ENCODE measurements around the gene SPTLC3. TPM values are rescaled to one million over a fixed set of nuclear protein-coding genes. Genes with fewer than 3 reads are reported as not detected.

The SPTLC3 gene
- total and polyA plus RNA-seq, 2 of the 13 experiments (the other 11 are each of a cell fraction or from before 2014, with no cell fraction given): 20.5 to 95.6 TPM

DNA sequence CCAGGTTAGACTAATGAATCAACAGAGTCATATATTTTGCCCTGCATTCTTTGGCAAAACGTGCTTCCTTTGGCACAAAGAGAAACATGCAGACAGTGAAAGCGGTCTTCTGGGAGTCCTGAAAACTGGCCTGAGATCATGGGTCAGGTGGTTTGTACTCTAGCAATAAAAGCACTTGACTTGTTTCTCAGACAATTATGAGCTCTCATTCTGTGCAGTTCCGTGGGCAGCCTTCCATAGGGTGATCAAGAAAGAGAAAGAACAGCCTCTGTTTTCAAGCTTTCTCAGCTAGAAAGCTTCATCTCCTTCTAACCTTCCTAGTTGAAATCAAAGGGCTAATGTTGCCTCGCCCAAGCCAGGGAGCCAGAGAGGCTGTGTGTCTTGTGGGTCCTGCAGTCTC, 149.6 kb downstream of the SPTLC3 start:
- DNase-seq (ENCODE audit: low spot score) (no peak), ATAC-seq (no peak)
- H3K27ac ChIP-seq (ENCODE audit: extremely low read length, insufficient read depth, low read length): no peak overlapping the region

GRCh38 chr20:13159889-13160288, 151.1 kb downstream of the SPTLC3 start:
- intact Hi-C loops (cut with micrococcal nuclease; ENCODE audit: unreplicated experiment): no loop called here
- no peaks in the 10 kb centered on the region for H4K20me1 ChIP-seq (ENCODE audit: insufficient read depth, low read length)
- no peak overlapping the region for H3K9ac ChIP-seq (ENCODE audit: insufficient read depth, low read depth, low read length)
- BruUV-seq (replicated peaks): no TSS peak
- no peak for FAIRE-seq
- ChIA-PET POLR2A (no interaction called here), CTCF (ENCODE audit: low intra/inter-chr PET ratio, low total read pairs) (no interaction called here)
- in situ Hi-C loops (cut with HindIII; ENCODE audit: extremely low pct_ligation_motif_present, low pct_unique_long_range_greater_than_20kb): no loop called here
- no peaks in the 10 kb centered on the region for H3K27me3 ChIP-seq (ENCODE audit: control insufficient read depth in 1 of 2, insufficient read depth in 2 of 2, low read length in 2 of 2)
- no peak overlapping the region for H3K4me2 ChIP-seq (ENCODE audit: low read depth, low read length)
- H3K9me3 ChIP-seq (ENCODE audit: low read length): no peaks in the 10 kb centered on the region
- H3K79me2 ChIP-seq (ENCODE audit: insufficient read depth, low read length): no peaks in the 10 kb centered on the region
- no peak overlapping the region for H2AFZ ChIP-seq (ENCODE audit: low read length)
- H3K4me1 ChIP-seq (ENCODE audit: insufficient read depth, low read length): no peaks in the 10 kb centered on the region
- no peak for DNase-seq (ENCODE audit: low spot score)
- H3K4me3 ChIP-seq (replicated peaks in 1 of 3; ENCODE audit: insufficient read depth in 1 of 3, low read depth in 2 of 3, low read length in 3 of 3): no peak overlapping the region
- WGBS (ENCODE audit: low lambda C conversion rate): 89% methylated on average over 9 of the region's 9 CpGs
- H3K27ac ChIP-seq (ENCODE audit: extremely low read length, insufficient read depth, low read length): no peak overlapping the region
- peaks cover 24 to 53% of the 10 kb centered on the region in 2 experiments for H3K36me3 ChIP-seq (replicated peaks in 1 of 2; ENCODE audit: control insufficient read depth in 1 of 2, insufficient read depth in 2 of 2, low read length in 2 of 2)
- no peak for ATAC-seq
- TF ChIP-seq, protein P1, sequence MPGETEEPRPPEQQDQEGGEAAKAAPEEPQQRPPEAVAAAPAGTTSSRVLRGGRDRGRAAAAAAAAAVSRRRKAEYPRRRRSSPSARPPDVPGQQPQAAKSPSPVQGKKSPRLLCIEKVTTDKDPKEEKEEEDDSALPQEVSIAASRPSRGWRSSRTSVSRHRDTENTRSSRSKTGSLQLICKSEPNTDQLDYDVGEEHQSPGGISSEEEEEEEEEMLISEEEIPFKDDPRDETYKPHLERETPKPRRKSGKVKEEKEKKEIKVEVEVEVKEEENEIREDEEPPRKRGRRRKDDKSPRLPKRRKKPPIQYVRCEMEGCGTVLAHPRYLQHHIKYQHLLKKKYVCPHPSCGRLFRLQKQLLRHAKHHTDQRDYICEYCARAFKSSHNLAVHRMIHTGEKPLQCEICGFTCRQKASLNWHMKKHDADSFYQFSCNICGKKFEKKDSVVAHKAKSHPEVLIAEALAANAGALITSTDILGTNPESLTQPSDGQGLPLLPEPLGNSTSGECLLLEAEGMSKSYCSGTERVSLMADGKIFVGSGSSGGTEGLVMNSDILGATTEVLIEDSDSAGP (CRISPR knock-in tag; IDR thresholded peaks at IDR 0.05; ENCODE audit: borderline replicate concordance): no peak
- TF ChIP-seq CBX1 (IDR thresholded peaks at IDR 0.05; ENCODE audit: low read depth) (no peak), TRIM22 (IDR thresholded peaks at IDR 0.05) (no peak), MXD4 (CRISPR knock-in tag; IDR thresholded peaks at IDR 0.05) (no peak), SP2 (CRISPR knock-in tag; IDR thresholded peaks at IDR 0.05) (no peak), ONECUT2 (CRISPR knock-in tag; IDR thresholded peaks at IDR 0.05) (no peak)
- TF ChIP-seq, protein P2, sequence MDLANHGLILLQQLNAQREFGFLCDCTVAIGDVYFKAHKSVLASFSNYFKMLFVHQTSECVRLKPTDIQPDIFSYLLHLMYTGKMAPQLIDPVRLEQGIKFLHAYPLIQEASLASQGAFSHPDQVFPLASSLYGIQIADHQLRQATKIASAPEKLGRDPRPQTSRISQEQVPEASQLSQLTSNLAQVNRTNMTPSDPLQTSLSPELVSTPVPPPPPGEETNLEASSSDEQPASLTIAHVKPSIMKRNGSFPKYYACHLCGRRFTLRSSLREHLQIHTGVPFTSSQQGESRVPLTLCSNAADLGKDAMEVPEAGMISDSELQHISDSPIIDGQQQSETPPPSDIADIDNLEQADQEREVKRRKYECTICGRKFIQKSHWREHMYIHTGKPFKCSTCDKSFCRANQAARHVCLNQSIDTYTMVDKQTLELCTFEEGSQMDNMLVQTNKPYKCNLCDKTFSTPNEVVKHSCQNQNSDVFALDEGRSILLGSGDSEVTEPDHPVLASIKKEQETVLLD (CRISPR knock-in tag; IDR thresholded peaks at IDR 0.05; ENCODE audit: low read depth): no peak
- TF ChIP-seq, protein P3, sequence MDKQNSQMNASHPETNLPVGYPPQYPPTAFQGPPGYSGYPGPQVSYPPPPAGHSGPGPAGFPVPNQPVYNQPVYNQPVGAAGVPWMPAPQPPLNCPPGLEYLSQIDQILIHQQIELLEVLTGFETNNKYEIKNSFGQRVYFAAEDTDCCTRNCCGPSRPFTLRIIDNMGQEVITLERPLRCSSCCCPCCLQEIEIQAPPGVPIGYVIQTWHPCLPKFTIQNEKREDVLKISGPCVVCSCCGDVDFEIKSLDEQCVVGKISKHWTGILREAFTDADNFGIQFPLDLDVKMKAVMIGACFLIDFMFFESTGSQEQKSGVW (CRISPR knock-in tag; IDR thresholded peaks at IDR 0.05; ENCODE audit: borderline replicate concordance): no peak

More for the DNA sequence above, 149.6 kb downstream of the SPTLC3 start:
- Histone ChIP-seq H3K4me2 (ENCODE audit: low read depth, low read length) (no peak overlapping the region), H3K27me3 (ENCODE audit: control insufficient read depth in 1 of 2, insufficient read depth in 2 of 2, low read length in 2 of 2) (no peaks in the 10 kb centered on the region), H3K4me3 (replicated peaks in 1 of 3; ENCODE audit: insufficient read depth in 1 of 3, low read depth in 2 of 3, low read length in 3 of 3) (no peak overlapping the region), H4K20me1 (ENCODE audit: insufficient read depth, low read length) (no peaks in the 10 kb centered on the region), H3K4me1 (ENCODE audit: insufficient read depth, low read length) (no peaks in the 10 kb centered on the region), H3K9ac (ENCODE audit: insufficient read depth, low read depth, low read length) (no peak overlapping the region), H2AFZ (ENCODE audit: low read length) (no peak overlapping the region), H3K79me2 (ENCODE audit: insufficient read depth, low read length) (no peaks in the 10 kb centered on the region), H3K9me3 (ENCODE audit: low read length) (no peaks in the 10 kb centered on the region), H3K36me3 (replicated peaks in 1 of 2; ENCODE audit: control insufficient read depth in 1 of 2, insufficient read depth in 2 of 2, low read length in 2 of 2) (peaks cover 34 to 67% of the 10 kb centered on the region in 2 experiments)
- POLR2A ChIA-PET: no interaction called here
- WGBS (ENCODE audit: low lambda C conversion rate): 86% methylated on average over 4 of the region's 4 CpGs
- CTCF ChIA-PET (ENCODE audit: low intra/inter-chr PET ratio, low total read pairs): no interaction called here
- no peak for FAIRE-seq
- no TSS peak for BruUV-seq (replicated peaks)
- intact Hi-C loops (cut with micrococcal nuclease; ENCODE audit: unreplicated experiment): no loop called here
- TF ChIP-seq ZNF841 (CRISPR knock-in tag; IDR thresholded peaks at IDR 0.05; ENCODE audit: borderline replicate concordance): 0 out of 2 replicates have a peak, but pooled peaks have one; percentile 10
- no peak for TF ChIP-seq HMGXB4 (CRISPR knock-in tag; IDR thresholded peaks at IDR 0.05; ENCODE audit: borderline replicate concordance in 1 of 2, low read depth in 1 of 2)
- in situ Hi-C loops (cut with HindIII; ENCODE audit: extremely low pct_ligation_motif_present, low pct_unique_long_range_greater_than_20kb): no loop called here
